Measurements from ENCODE around the gene OR51G1.

GRCh38 chr11:4921796-4922195 lies 2.3 kb downstream of the OR51G1 start:
- TF ChIP-seq YY1 (IDR thresholded peaks at IDR 0.05; ENCODE audit: insufficient read depth, insufficient read length) (no peak), SUZ12 (IDR thresholded peaks at IDR 0.05; ENCODE audit: extremely low read depth, insufficient read depth, insufficient read length) (no peak)
